GM19035 (cell line): Measurements from ENCODE around the gene PRKN.
"Not testable (repeated sequence)": the region's sequence is repeated elsewhere in the genome, so short reads cannot be mapped to it uniquely, and the experiment has no call there.

Experiments used
- ATAC-seq: cut with Tn5 transposase; IDR thresholded peaks from one replicate; pipeline ENCODE4 v1.9.1; 2021; ENCODE audit not compliant: unreplicated experiment

The PRKN gene

GRCh38 chr6:161354276-161354840 lies 1373.2 kb downstream of the PRKN start:
- no peak for ATAC-seq

- no peak for ATAC-seq
Measured at GRCh38 chr6:161353208-161353613, 1374.4 kb downstream of the PRKN start.

GRCh38 chr6:161351858-161352257 lies 1375.7 kb downstream of the PRKN start:
- no peak for ATAC-seq

- ATAC-seq, result no peak
Measured at GRCh38 chr6:161349886-161350285, 1377.7 kb downstream of the PRKN start.

- ATAC-seq, result no peak
Measured at GRCh38 chr6:161348628-161348994, 1379.0 kb downstream of the PRKN start.

- ATAC-seq, result no peak
Measured at GRCh38 chr6:161347988-161348627, 1379.5 kb downstream of the PRKN start.

- no peak for ATAC-seq
Measured at GRCh38 chr6:161347125-161347524, 1380.4 kb downstream of the PRKN start.

- ATAC-seq, result no peak
Measured at GRCh38 chr6:161346717-161347116, 1380.8 kb downstream of the PRKN start.

GRCh38 chr6:161344626-161345025 lies 1382.9 kb downstream of the PRKN start:
- no peak for ATAC-seq

- no peak for ATAC-seq
Measured at GRCh38 chr6:161342039-161342438, 1385.5 kb downstream of the PRKN start.

GRCh38 chr6:161341638-161342037 lies 1385.9 kb downstream of the PRKN start:
- no peak for ATAC-seq

GRCh38 chr6:161338015-161338414 lies 1389.6 kb downstream of the PRKN start:
- ATAC-seq, result no peak

- ATAC-seq, result no peak
Measured at GRCh38 chr6:161336479-161336878, 1391.1 kb downstream of the PRKN start.

GRCh38 chr6:161333410-161333809 lies 1394.2 kb downstream of the PRKN start:
- no peak for ATAC-seq

GRCh38 chr6:161331402-161332081 lies 1396.0 kb downstream of the PRKN start:
- ATAC-seq, result not testable (repeated sequence)

- ATAC-seq, result no peak
Measured at GRCh38 chr6:161327360-161327953, 1400.1 kb downstream of the PRKN start.

- ATAC-seq, result no peak
Measured at GRCh38 chr6:161319231-161319630, 1408.3 kb downstream of the PRKN start.

GRCh38 chr6:161318456-161318855 lies 1409.1 kb downstream of the PRKN start:
- ATAC-seq, result no peak

- ATAC-seq, result no peak
Measured at GRCh38 chr6:161316531-161316930, 1411.0 kb downstream of the PRKN start.

GRCh38 chr6:161315246-161315917 lies 1412.2 kb downstream of the PRKN start:
- ATAC-seq, result not testable (repeated sequence)

- not testable (repeated sequence) for ATAC-seq
Measured at GRCh38 chr6:161314541-161315245, 1412.9 kb downstream of the PRKN start.
